ENCODE results near the gene FBLN5. TPM values are rescaled to one million over a fixed set of nuclear protein-coding genes. Genes with fewer than 3 reads are reported as not detected.

FBLN5 gene
- total RNA-seq, 4 donors from 2014 or later = 20.3 to 44.3 (median 37.2) TPM

GRCh38 chr14:91862417-91862816, 85.1 kb downstream of the FBLN5 start:
- Histone ChIP-seq H3K27ac (no peak overlapping the region), H3K4me1 (peaks cover 7% of the 10 kb centered on the region), H3K4me3 (no peak overlapping the region), H3K27me3 (no peaks in the 10 kb centered on the region), H3K36me3 (no peaks in the 10 kb centered on the region), H3K9me3 (no peaks in the 10 kb centered on the region)
- WGBS = 76% methylated on average over 4 of the region's 4 CpGs
- TF ChIP-seq POLR2A (IDR thresholded peaks at IDR 0.05) = no peak
- no peak for TF ChIP-seq POLR2AphosphoS5 (IDR thresholded peaks at IDR 0.05)
- TF ChIP-seq, protein P1, sequence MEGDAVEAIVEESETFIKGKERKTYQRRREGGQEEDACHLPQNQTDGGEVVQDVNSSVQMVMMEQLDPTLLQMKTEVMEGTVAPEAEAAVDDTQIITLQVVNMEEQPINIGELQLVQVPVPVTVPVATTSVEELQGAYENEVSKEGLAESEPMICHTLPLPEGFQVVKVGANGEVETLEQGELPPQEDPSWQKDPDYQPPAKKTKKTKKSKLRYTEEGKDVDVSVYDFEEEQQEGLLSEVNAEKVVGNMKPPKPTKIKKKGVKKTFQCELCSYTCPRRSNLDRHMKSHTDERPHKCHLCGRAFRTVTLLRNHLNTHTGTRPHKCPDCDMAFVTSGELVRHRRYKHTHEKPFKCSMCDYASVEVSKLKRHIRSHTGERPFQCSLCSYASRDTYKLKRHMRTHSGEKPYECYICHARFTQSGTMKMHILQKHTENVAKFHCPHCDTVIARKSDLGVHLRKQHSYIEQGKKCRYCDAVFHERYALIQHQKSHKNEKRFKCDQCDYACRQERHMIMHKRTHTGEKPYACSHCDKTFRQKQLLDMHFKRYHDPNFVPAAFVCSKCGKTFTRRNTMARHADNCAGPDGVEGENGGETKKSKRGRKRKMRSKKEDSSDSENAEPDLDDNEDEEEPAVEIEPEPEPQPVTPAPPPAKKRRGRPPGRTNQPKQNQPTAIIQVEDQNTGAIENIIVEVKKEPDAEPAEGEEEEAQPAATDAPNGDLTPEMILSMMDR (IDR thresholded peaks at IDR 0.05) = no peak
- TF ChIP-seq EP300 (IDR thresholded peaks at IDR 0.05) = no peak
- DNase-seq (ENCODE audit: low spot score in 2 of 2) = no peak

GRCh38 chr14:91861091-91861490, 86.4 kb downstream of the FBLN5 start:
- no peak for DNase-seq (ENCODE audit: low spot score in 2 of 2)
- H3K4me3 ChIP-seq = no peak overlapping the region
- H3K36me3 ChIP-seq = no peaks in the 10 kb centered on the region
- 85% methylated on average over 2 of the region's 2 CpGs for WGBS
- TF ChIP-seq, protein P1 (IDR thresholded peaks at IDR 0.05) = no peak
- H3K27ac ChIP-seq = no peak overlapping the region
- H3K27me3 ChIP-seq = no peaks in the 10 kb centered on the region
- peaks cover 7% of the 10 kb centered on the region for H3K4me1 ChIP-seq
- H3K9me3 ChIP-seq = no peaks in the 10 kb centered on the region

DNA sequence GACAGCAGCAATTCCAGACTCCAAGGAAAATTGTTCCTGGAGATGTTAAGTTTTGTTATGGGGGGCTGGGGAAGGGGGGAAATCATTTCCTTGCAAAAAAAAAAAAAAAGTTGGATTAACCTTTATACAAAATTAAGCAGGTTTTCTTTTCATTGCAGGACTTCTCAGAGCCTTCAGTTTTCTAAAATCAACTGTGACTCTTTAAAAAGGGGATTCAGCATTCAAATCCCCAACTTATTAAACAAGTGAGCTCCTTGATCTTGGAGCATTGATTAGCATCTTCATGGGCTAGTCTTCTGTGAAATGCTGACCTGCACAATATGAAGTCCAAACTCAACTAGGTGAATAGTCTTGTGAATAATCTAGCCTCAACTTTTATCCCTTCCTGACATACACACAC, 87.3 kb downstream of the FBLN5 start:
- H3K9me3 ChIP-seq = no peaks in the 10 kb centered on the region
- no peak overlapping the region for H3K4me3 ChIP-seq
- H3K4me1 ChIP-seq = peaks cover 7% of the 10 kb centered on the region
- DNase-seq (ENCODE audit: low spot score in 2 of 2) = no peak
- H3K27me3 ChIP-seq = no peaks in the 10 kb centered on the region
- TF ChIP-seq, protein P1 (IDR thresholded peaks at IDR 0.05) = no peak
- TF ChIP-seq POLR2A (IDR thresholded peaks at IDR 0.05) (no peak), POLR2AphosphoS5 (IDR thresholded peaks at IDR 0.05) (no peak), EP300 (IDR thresholded peaks at IDR 0.05) (no peak)
- H3K27ac ChIP-seq = no peak overlapping the region
- no peaks in the 10 kb centered on the region for H3K36me3 ChIP-seq

- no peaks in the 10 kb centered on the region for H3K9me3 ChIP-seq
- H3K4me1 ChIP-seq = peaks cover 18% of the 10 kb centered on the region
- no peak overlapping the region for H3K27ac ChIP-seq
- no peak overlapping the region for H3K4me3 ChIP-seq
- H3K27me3 ChIP-seq = no peaks in the 10 kb centered on the region
- DNase-seq (ENCODE audit: low spot score in 2 of 2) = no peak
- 41% methylated on average over 7 of the region's 8 CpGs for WGBS
- no peaks in the 10 kb centered on the region for H3K36me3 ChIP-seq
- TF ChIP-seq, protein P1 (IDR thresholded peaks at IDR 0.05) = no peak
- TF ChIP-seq EP300 (IDR thresholded peaks at IDR 0.05) = no peak
- peak in 2 of 3 donors; percentile 57 to 84 for TF ChIP-seq POLR2AphosphoS5 (IDR thresholded peaks at IDR 0.05)
Measured at GRCh38 chr14:91858536-91859275, 88.8 kb downstream of the FBLN5 start.

DNA sequence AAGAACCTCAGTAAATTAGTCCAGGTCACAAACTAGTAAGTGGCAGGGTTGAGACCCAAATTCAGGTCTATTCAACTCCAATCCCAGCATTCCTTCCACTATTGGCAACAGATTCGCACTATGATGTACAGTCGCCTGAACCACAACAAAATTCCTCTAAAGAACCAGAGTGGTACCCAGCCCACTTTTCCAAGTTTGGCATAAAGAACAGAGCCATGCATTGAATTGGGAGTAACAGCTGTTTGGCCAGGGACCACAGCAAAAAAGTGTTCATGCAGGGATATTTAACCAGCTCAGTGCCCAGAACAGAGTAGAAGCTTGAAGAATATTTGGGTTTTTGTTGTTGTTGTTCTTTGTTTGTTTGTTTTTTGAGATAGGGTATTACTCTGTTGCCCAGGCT, 89.9 kb downstream of the FBLN5 start:
- Histone ChIP-seq H3K9me3 (no peaks in the 10 kb centered on the region), H3K4me1 (peaks cover 20% of the 10 kb centered on the region), H3K36me3 (no peaks in the 10 kb centered on the region), H3K4me3 (no peak overlapping the region), H3K27me3 (no peaks in the 10 kb centered on the region), H3K27ac (no peak overlapping the region)
- 89% methylated on average over 2 of the region's 2 CpGs for WGBS
- DNase-seq (ENCODE audit: low spot score in 2 of 2) = no peak
- no peak for TF ChIP-seq EP300 (IDR thresholded peaks at IDR 0.05)
